HG02884 (cell line): Measurements from ENCODE around the gene FAM219A.

ENCODE experiments used
- ATAC-seq: cut with Tn5 transposase; IDR thresholded peaks from one replicate; pipeline ENCODE4 v1.9.1; 2021; ENCODE audit warnings: mild to moderate bottlenecking, moderate library complexity; ENCODE audit not compliant: unreplicated experiment

Gene FAM219A

DNA sequence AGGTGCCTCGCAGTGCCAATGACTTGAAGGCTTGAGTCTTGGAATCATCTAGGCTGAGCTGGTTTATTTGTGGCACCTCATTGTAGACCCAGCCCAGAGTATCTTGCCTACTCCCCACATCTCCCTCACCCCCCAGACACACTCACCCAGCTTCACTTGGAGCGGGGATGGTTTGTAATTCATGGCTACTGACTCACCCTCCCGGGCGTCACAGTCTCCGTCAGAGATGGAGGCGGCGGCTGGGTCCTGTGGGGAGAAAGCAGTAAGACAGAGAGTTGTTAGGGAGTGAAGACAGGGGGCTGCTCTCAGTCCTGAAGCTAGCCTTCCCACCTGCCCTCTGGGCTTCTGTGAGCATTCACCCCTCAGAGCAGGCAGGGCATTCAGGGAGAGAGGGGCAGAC lies 52.7 kb downstream of the FAM219A start:
- no peak for ATAC-seq

DNA sequence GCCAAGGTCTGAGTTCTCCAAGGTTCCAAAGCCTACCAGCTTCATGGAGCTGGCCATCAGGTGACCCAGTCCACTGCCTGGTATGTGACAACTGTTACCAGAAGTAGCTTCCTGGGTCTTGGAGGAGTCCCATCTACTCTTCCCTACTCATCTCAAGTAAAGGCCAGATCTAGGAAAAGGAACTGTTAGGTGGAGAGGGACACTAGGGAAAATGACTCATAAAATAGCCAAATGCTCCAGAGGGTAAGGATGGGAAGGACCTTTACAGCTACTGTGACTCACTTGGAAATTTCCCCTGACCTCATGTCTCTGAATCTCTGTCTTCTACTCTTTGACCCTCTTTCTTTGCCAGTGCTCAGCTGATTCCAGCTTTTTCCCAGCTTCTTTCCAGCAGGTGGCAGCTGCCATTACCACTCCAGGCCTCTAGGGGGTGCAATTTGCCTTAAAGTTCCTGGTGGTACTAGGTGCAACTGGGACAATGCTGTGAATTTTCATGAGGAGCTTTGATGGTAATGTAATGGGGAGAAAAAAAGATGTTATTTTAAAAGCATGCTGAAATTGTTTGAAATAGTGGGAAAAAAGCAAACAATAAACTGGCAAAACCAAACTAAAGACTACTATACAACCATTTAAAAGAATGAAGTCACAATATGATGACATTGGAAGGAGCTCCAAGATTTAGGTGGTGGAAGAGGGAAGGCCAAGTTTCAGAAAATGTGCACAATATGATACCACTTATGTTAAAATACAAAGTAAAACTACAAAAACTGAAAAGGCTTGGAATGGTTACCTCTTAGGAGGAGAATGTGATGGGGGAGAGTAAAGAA lies 54.6 kb downstream of the FAM219A start:
- no peak for ATAC-seq

DNA sequence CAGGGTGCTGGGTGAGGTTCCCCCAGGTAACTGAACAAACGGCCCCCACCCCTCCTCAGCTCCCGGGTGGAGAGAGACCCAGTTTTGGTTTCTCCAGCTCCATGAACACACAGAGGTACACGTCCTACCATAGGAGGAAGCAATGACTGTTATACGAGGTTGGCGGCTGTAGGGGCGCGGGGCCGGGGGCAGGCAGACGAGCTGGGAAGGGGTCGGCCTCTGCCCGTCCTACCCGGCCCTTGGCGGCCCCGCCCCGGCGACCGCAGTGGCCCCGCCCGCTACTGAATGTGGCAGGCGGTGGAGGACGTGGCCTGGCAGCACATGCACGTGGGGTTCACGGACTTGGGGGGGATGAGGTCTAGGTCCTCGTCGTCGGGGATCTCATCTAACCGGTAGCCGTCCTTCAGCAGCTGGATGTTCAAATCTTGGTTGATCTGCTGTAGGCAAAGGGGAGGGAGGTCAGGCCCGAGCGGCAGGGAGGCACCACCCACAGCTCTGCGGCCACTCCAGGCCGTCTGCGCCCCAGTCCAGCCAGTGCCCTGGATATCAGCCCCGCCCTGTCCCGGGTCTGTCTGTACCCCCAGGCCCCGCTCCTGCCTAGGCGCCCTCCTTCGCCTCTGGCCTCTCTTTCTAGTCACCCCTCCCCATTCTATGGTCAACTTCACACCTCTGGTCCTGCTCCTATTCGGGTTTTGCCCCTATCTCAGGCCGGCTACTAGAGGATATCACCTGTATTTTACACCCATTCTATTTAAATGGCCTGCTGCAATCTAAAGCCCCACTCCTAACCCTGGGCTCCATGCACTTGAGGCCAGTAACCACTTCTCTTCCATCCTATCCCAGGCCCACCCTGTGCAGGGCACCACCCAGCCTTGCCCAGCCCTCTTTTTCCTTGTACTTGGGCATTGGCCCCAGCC lies 57.4 kb downstream of the FAM219A start:
- no peak for ATAC-seq

DNA sequence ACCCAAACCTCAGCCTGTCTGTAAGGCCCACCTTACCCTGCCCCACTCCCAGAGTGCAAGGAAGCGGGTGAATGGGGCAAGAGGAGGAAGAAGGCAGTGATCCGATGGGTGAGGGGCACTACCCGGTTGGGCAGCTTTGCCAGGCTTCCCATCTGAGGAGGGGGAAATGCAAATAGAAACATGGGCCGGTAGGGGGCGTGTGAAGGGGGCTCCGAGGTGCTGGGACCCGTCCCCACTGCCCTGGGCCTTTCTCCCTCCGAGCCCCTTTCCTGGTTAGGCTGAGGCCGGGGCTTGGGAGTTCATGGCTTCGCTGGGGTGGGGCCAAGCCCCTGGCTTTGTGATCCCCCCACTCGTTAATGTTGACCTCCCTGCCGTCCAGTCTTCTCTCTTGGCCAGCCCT lies 58.1 kb downstream of the FAM219A start:
- ATAC-seq: no peak

DNA sequence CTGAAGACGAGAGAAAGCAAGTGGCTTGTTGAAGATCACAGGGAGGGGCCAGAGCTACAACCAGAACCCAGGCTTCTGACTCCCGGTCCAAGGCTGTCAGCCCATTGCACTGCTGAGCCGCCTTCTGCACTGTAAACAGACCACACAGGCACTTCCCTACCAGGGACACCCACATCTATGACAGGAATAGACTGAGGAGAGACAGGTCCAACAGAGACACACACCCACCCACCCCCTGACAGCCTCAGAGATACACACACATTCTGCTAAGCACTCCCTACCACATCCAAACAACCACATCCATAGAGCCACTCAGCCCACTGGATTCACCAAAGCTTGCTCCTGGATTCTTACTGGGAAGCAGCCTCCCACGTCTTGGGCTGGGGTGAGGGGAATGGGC lies 58.6 kb downstream of the FAM219A start:
- no peak for ATAC-seq

DNA sequence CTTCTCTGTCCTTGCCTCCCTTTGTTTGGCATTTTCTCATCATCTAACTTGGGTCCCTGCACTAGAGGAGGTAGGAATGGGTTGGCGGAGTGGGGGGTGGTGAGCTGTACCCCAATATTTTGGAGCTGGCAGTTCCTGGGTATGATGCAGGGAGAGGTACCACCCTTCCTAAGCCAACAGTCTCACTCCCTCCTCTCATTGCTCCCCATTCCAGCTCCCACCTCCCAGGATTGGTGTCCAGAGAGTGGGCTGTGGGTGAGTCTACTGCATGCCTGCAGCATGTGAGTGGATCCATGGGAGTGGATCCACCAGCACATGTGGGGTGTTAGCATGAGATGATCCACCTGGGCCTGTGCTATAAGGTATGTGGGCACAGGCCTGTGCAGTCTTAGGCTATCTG lies 59.5 kb downstream of the FAM219A start:
- no peak for ATAC-seq

DNA sequence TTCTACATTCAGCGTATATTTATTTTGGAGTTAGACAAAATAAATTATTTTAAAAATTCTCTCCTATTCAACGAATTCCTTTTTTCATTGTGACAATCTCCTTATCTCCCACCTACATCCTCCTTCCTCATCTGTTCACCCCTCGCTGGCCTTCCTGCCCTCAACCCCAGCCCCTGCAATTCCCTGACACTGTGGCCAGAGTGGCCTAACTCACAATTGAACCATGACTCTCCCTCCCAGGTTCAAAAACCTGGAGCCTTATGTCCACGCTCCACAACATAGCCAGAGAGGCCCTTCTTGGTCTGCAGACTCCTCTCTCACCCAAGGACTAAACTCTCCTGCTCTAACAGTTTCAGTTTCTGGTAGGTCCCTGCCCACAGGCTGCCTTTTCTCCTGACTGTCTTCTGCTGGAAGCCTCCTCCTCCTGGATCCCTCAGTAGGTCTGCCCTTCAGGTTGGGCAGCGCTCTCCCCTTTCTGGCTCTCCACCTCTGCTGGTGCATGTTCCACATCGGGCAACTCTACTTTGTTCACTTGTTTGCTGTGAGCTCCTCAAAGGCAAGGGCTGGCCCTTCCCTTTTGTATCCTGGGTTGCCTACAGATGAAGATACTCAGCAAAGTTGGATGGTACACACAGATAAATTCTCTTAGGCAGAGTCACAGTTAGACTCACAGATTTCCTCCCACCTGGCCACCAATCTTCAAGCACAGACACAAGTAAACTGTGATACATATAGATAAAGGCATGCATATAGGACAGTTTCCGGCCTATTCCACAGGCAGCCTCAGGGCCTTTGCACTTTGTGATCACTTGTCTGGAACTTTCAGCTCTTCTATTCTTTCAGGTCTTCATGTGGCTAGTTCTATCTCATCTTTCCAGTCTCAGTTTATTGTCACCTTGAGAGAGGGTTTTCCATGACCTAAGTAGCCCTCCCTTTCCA lies 61.8 kb downstream of the FAM219A start:
- ATAC-seq: no peak

DNA sequence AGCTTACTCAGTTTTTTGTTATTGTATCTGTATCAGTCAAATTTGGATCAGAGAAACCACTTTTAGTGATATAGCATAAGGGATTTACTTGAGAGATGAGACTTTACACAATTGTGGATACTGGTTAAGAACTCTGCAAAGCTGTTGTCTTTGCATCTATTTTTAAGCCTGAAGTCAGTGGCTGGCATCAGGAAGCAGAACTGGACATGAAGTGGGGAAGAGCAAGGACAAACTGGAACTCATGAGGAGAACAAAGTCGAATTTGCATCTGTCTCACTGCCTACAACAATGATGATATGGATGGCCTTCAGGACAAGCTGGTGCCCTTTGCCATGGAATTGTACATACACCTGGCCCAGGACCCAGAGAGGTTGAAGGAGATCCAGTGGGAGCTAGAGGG lies 65.9 kb downstream of the FAM219A start:
- ATAC-seq: no peak

DNA sequence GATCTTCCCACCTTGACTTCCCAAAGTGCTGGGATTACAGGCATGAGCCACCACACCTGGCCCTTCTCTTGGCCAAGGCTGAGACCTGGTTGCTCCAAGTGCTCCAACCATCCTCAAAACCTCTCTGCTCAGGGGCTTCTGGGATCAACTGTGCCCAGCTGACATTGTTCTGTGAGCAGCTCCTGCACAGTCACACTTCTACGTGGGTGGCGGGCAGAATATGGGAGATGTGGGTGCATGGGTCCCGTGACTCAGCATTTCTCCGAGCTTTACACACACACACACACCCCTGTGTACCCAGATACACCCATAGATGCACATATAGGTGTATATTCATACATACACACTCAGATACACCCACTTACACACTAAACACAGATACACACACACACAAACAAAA lies 71.1 kb downstream of the FAM219A start:
- no peak for ATAC-seq

DNA sequence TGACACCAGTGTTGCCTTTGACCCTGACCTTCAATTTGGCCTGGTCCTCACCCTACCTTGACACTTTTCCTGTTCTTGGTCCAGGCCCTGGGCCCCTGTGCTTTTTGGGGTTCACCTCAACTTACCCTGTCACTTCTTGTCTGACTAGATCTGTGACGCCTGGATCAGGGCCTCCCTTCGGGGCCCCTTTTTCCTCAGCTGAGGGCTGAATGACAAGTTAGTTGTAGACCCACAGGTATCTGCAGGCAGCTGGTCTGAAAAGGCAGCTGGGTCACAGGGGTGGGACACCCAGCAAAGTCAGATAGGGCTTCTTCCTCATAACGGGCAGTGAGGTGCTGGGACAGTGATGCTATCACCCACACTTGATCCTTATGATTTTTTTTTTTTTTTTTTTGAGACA lies 71.7 kb downstream of the FAM219A start:
- ATAC-seq: no peak

DNA sequence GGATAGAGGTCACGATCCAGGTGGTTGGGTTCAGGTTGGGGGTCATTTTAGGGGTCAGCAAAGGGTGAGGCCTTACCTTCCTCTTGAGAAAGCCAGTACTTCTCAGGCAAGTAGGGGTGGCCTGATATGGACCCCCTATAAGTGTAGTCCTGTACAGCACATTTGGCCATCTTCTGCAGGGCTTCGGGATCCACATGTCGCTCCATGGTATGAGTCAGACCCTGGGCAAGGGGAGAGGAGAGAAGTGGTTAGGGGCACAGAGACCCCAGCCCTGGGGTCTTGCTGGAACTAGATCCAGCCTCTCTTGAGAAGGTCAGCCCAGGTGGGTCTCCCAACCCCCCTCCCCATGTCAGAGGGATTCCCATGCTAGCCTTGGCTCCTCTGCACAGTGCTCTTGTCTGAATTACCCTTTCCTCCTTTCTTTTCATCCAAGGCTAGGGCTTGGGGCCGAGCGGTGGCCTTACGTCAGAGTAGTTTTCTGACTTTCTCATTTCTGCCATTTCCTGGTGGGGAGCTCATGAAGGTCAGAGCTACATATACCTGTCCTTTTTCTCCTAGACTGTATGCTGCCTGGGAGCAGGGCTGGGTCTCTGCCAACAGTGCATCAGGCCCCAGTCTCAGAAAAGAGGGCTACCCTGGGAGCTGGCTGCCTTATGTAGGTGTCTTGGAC lies 72.7 kb downstream of the FAM219A start:
- ATAC-seq: no peak

DNA sequence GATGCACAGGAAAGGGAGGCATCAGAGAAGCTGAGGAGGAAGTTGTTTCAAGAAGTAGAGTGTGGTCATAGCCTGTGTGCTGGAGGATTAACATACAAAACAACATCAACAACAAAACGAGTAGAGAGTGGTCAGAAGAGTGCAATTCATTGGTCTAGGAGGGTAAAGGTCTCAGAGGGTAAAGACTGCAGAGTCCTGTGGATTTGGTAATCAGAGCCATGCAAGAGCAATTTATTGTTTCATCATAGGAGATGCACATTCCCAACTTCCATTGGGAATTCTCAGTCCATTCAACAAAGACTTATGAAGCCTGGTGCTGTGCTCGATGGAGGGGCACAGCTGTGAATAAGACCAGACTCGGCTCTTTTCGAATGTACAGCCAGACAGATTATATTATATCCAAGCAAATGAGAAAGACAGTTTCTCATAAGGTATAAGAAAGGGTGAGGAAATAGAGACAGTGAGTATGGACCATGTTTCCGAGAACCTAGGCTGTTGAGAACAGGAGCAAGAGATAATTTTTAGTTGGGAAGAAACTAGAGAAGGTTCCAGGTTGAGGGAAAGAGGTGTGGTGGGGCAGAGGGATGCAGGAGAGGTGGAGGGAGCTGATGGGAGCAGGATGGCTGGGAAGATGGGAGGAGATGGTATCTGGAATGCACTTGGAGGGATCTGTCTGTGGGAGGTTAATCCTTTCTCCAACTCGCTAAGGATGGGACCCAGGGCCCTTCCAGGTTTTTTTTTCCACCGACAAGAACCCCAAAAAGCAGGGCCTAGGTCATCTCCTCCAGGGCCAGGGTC lies 73.8 kb downstream of the FAM219A start:
- no peak for ATAC-seq

DNA sequence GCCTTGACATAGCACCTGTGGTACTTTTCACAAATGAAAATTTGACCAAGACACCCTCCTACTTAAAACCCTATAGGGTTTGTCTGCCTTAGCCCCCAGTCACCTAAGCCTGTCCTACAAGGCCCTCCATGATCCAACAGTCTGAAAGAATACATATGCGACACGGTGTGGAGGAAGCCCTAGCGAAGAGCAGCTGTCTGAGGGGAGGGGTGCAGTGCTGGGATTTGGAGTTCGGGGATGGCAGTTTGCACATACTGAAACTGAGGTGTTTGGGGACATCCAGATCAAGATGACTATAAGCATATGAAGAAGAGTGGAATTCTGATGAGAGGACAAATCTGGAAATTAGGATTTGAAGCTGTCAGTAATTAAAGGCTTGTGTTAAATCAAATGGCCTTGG lies 74.5 kb downstream of the FAM219A start:
- ATAC-seq: no peak

DNA sequence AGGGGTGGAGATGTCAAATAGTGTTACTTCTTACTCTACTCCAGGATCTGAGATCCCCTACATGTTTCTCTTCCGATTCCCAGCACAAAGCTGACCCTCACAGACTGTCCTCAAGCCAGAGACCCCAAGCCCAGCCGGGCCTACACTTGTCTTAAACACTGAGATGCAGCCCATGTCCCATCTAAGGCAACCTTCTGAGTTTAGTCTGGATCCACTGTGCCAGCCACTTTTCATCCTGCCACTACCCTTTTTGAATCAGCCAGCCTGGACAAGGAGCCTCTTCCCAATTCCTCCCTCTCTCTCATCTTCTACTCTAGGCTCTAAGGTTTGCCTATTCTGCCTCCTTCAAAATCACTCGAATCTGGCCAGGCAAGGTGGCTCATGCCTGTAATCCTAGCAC lies 75.5 kb downstream of the FAM219A start:
- no peak for ATAC-seq

DNA sequence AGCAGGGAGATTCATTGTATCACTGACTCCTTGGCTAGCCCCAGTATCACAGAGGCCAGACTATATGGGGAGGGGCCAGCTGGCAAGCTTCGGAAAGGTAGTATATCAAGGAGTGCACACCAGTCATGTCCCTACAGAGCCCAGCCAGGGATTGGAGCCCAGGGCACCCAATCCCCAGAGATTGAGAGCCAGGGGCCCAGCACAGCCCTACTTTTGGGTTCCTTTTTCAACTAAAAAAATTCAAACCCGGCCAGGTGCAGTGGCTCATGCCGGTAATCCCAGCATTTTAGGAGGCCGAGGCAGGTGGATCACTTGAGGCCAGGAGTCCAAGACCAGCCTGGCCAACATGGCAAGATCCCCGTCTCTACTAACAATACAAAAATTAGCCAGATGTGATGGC lies 76.3 kb downstream of the FAM219A start:
- ATAC-seq: no peak

DNA sequence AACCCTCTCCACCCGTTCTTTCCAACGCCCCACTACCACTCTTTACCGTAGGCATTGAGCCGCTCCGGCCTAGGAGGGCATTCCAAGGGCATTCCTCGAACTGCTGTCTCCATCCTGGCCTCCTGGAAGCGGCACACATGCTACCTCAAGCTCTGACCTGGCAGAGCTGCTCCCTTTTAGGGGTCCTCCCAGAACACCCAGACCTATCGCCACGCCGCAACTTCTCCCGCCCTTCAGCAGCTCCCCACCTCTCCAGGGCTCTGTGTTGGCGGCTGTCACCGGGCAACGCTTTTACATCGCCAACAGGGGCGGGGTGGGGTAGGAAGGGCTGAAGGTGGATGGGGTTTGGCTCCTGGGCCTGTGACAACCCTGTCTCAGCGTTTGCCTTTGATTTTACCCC lies 77.0 kb downstream of the FAM219A start:
- no peak for ATAC-seq

DNA sequence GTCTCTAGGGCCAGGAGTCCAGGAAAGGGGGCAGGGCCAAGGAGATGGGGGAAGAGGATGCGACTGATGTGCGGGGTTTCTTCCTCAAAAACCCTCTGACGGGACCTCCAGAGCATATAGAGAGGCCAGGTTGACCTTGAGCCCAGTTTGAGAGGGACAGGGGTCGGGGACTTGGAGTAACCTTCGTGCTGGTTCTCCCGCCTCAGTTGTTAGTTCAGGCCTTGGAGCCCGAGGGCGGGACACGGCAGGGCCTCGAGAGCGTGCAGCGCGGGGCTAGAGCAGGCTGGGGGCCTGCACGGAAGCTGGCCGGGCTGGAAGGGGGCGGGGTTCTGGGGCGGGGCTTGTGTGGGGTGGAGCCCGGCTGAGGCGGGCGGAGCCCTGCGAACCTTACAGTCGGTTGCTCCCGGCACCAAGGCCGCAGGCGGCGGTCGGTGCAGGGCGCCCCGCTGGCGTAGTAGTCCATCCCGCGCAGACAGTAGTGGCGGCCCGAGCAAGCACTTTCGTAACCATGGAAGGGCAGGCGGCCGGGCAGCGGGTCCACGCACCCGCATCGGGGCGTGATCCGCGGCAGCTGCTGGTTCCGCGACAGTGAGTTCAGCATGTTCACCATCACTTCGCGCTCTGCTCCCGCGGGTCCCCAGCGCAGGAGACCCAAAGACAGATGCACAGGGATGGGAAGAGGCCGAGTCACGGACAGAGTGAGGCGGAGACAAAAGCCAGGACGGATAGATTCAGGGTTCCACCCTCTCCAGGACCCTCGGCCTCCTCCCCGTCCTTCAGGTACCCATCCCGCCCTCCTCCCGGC lies 77.7 kb downstream of the FAM219A start:
- no peak for ATAC-seq

DNA sequence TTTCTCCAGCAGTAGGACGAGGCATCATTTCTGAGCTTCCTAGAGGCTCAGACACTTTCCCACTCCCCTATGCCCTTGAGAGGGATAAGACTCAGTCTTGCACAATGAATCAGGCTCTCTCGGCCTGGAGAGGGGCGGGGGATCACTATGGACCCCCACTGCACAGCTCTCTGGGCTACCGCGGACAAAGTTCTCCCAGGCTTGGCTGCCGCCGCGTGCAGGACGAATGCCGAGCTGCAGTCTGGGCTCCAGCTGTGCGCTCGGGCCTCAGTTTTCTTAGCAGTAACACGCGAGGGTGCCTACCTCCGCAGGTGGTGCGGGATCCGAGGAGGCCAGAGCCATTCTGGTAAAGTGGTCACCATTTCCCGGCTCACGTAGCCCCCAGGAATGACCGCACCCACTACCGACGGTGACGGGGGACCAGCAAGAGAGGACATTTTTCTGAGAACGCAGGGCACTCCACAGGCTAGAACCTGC lies 78.3 kb downstream of the FAM219A start:
- ATAC-seq: no peak
